Stimulated activated CD4-positive, alpha-beta T cell treated with anti-CD3 and anti-CD28 coated beads, TNF-alpha, amount 100 ng/mL, for 24 hours (primary cell): ENCODE data around the gene EVC2.

ENCODE experiments used
- DNase-seq, 3 experiments: peaks; one replicate each; pipeline ENCODE4 v3.0.0-alpha.2; 2020; ENCODE audit warnings: low read depth in 3 of 3

The EVC2 gene

GRCh38 chr4:5713861-5714260 lies 5.5 kb upstream of the EVC2 start:
- no peak for DNase-seq

- no peak for DNase-seq
These were observed 4.6 kb upstream of the EVC2 start for GRCh38 chr4:5712931-5713330.

- DNase-seq = peak in 1 of 3 experiments; percentile 10
These were observed 4.2 kb upstream of the EVC2 start for GRCh38 chr4:5712517-5712916.

- no peak for DNase-seq
These were observed 3.3 kb upstream of the EVC2 start for GRCh38 chr4:5711479-5712184.

GRCh38 chr4:5710961-5711478 lies 2.7 kb upstream of the EVC2 start, which contains the start of gene EVC:
Gene EVC (plus strand): TSS chr4:5711201. CDS start chr4:5711381, 180 bp downstream.
- DNase-seq = peak in 2 of 3 experiments; percentile 3 to 34

GRCh38 chr4:5710065-5710960 lies 2.0 kb upstream of the EVC2 start:
- no peak for DNase-seq

- no peak for DNase-seq
These were observed 832 bp upstream of the EVC2 start for GRCh38 chr4:5709207-5709575.

- DNase-seq = no peak
These were observed 446 bp downstream of the EVC2 start for GRCh38 chr4:5707778-5708448.

- no peak for DNase-seq
These were observed 993 bp downstream of the EVC2 start for GRCh38 chr4:5707366-5707765.

- no peak for DNase-seq
These were observed 1.7 kb downstream of the EVC2 start for GRCh38 chr4:5706486-5707290.

- DNase-seq = no peak
These were observed 2.6 kb downstream of the EVC2 start for GRCh38 chr4:5705647-5706320.

GRCh38 chr4:5704276-5704675 lies 4.1 kb downstream of the EVC2 start:
- DNase-seq = no peak

- DNase-seq = no peak
These were observed 4.5 kb downstream of the EVC2 start for GRCh38 chr4:5703831-5704230.

GRCh38 chr4:5701971-5702370 lies 6.4 kb downstream of the EVC2 start:
- no peak for DNase-seq

- no peak for DNase-seq
These were observed 7.9 kb downstream of the EVC2 start for GRCh38 chr4:5700459-5700858.

GRCh38 chr4:5696341-5696740 lies 12.0 kb downstream of the EVC2 start:
- no peak for DNase-seq

- no peak for DNase-seq
These were observed 14.5 kb downstream of the EVC2 start for GRCh38 chr4:5693871-5694270.

GRCh38 chr4:5691491-5692132 lies 16.7 kb downstream of the EVC2 start:
- DNase-seq = no peak

GRCh38 chr4:5689065-5689464 lies 19.3 kb downstream of the EVC2 start:
- DNase-seq = no peak

GRCh38 chr4:5686338-5686737 lies 22.0 kb downstream of the EVC2 start:
- no peak for DNase-seq
